HepG2 (cell line): ENCODE results near the gene JDP2. TPM values are rescaled to one million over a fixed set of nuclear protein-coding genes. Genes with fewer than 3 reads are reported as not detected.
"Not testable (repeated sequence)": the region's sequence is repeated elsewhere in the genome, so short reads cannot be mapped to it uniquely, and the experiment has no call there.

Source experiments
- ATAC-seq: fragments of 200-7000 bp; cut with Tn5 transposase; 3 replicates; pipeline ENCODE4 v1.9.1; 2020; ENCODE audit warnings: mild to moderate bottlenecking, moderate library complexity
- BruUV-seq: library from RNA; stranded (reverse); fragments of 400-500 nt; replicated peaks from 2 replicates; lab custom pipeline; 2021; lab: Mats Ljungman, UMichigan
- CTCF ChIA-PET: fragments of 300-600 bp; formaldehyde crosslinking; extraction: SDS; loops from one replicate; lab custom pipeline; 2021; ENCODE audit warnings: low total read pairs, inconsistent platforms, low intra/inter-chr PET ratio; lab: Yijun Ruan, JAX
- POLR2A ChIA-PET: fragments of 350-600 bp; sonication (Branson Sonifier 250); formaldehyde crosslinking; loops from one replicate; lab custom pipeline; 2020; ENCODE audit warnings: antibody characterized with exemption, inconsistent platforms; lab: Yijun Ruan, JAX
- DNase-seq: peaks from one replicate; pipeline ENCODE4 v3.0.0-alpha.2; 2015; ENCODE audit warnings: low spot score
- FAIRE-seq: peaks from 3 replicates; lab custom pipeline; 2011; peaks lifted over from hg19 to GRCh38; lab: Jason Lieb, UNC
- H2AFZ ChIP-seq: one replicate; pipeline ENCODE4 v1.6.1; 2011; ENCODE audit warnings: low read length, inconsistent platforms
- H3K27ac ChIP-seq: fragments of 300-600 bp; 3 replicates; pipeline ENCODE4 v1.8.0; 2011; ENCODE audit warnings: mixed run types, mild to moderate bottlenecking, mixed read lengths, low read length, inconsistent platforms; ENCODE audit not compliant: insufficient read depth; ENCODE audit errors: extremely low read length
- H3K27me3 ChIP-seq, 2 experiments: fragments of 200-600 bp in 1 of 2; 2 replicates in 1 of 2; 3 replicates in 1 of 2; pipeline versions ENCODE4 v1.6.0 to v1.8.0; 2011; ENCODE audit warnings: low read length in 2 of 2, mild to moderate bottlenecking in 2 of 2, moderate library complexity in 2 of 2, inconsistent platforms in 1 of 2; ENCODE audit not compliant: insufficient read depth in 2 of 2, control insufficient read depth in 1 of 2
- H3K36me3 ChIP-seq, 2 experiments: fragments of 200-600 bp in 1 of 2; replicated peaks in 1 of 2; 2 replicates in 1 of 2; 3 replicates in 1 of 2; pipeline versions ENCODE4 v1.5.1 to v1.8.0; 2011; ENCODE audit warnings: low read length in 2 of 2, inconsistent platforms in 1 of 2; ENCODE audit not compliant: insufficient read depth in 2 of 2, control insufficient read depth in 1 of 2
- H3K4me1 ChIP-seq: 2 replicates; pipeline ENCODE4 v1.5.1; 2012; ENCODE audit warnings: low read length, inconsistent platforms; ENCODE audit not compliant: insufficient read depth
- H3K4me2 ChIP-seq: 2 replicates; pipeline ENCODE4 v1.6.0; 2011; ENCODE audit warnings: low read depth, low read length, inconsistent platforms
- H3K4me3 ChIP-seq, 3 experiments: fragments of 200-600 bp in 1 of 3; sonication (generic), shearing (Covaris generic) in 1 of 3; replicated peaks in 1 of 3; 2 replicates each; pipeline ENCODE4 v1.5.1; 2011 to 2016; ENCODE audit warnings: low read length in 3 of 3, inconsistent platforms in 2 of 3, low read depth in 2 of 3, mild to moderate bottlenecking in 2 of 3, control low read depth in 1 of 3, mixed read lengths in 1 of 3; ENCODE audit not compliant: insufficient read depth in 1 of 3
- H3K79me2 ChIP-seq: one replicate; pipeline ENCODE4 v1.6.1; 2011; ENCODE audit warnings: low read length, inconsistent platforms; ENCODE audit not compliant: insufficient read depth
- H3K9ac ChIP-seq: 2 replicates; pipeline ENCODE4 v1.6.0; 2011; ENCODE audit warnings: mild to moderate bottlenecking, low read depth, low read length, inconsistent platforms; ENCODE audit not compliant: insufficient read depth
- H3K9me3 ChIP-seq: 2 replicates; pipeline ENCODE4 v1.5.1; 2012; ENCODE audit warnings: mild to moderate bottlenecking, low read length
- H4K20me1 ChIP-seq: 2 replicates; pipeline ENCODE4 v1.6.0; 2011; ENCODE audit warnings: inconsistent platforms, mild to moderate bottlenecking, low read length, moderate library complexity; ENCODE audit not compliant: insufficient read depth
- ARHGAP35 ChIP-seq: sonication (generic); formaldehyde crosslinking; IDR thresholded peaks from 2 replicates; pipeline ENCODE4 v1.9.0; 2022; ENCODE audit warnings: mild to moderate bottlenecking, inconsistent platforms, moderate library complexity, missing genetic modification reagents, borderline replicate concordance
- ARID5B ChIP-seq: IDR thresholded peaks from 2 replicates; pipeline ENCODE4 v1.4.0; 2020; ENCODE audit warnings: mild to moderate bottlenecking, missing genetic modification reagents
- ASH2L ChIP-seq: fragments of 300-600, 200-600 bp; sonication (generic); IDR thresholded peaks from 2 replicates; pipeline ENCODE4 v1.7.0; 2017; ENCODE audit warnings: low read depth, mild to moderate bottlenecking, moderate library complexity, mixed read lengths, low read length; ENCODE audit not compliant: insufficient read length
- GATAD2A ChIP-seq: IDR thresholded peaks from 2 replicates; pipeline ENCODE4 v1.6.1; 2016
- HDAC1 ChIP-seq: sonication (generic); formaldehyde crosslinking; IDR thresholded peaks from 2 replicates; pipeline ENCODE4 v1.5.1; 2020; ENCODE audit warnings: mild to moderate bottlenecking, missing genetic modification reagents
- HMG20A ChIP-seq: IDR thresholded peaks from 2 replicates; pipeline ENCODE4 v1.6.1; 2016; ENCODE audit warnings: borderline replicate concordance
- JUND ChIP-seq: sonication (generic); formaldehyde crosslinking; IDR thresholded peaks from 2 replicates; pipeline ENCODE4 v1.8.0; 2022; ENCODE audit warnings: mild to moderate bottlenecking, missing genetic modification reagents
- KLF13 ChIP-seq: sonication (generic); formaldehyde crosslinking; IDR thresholded peaks from 2 replicates; pipeline ENCODE4 v1.4.0; 2020; ENCODE audit warnings: mild to moderate bottlenecking, missing genetic modification reagents
- PAF1 ChIP-seq: IDR thresholded peaks from 2 replicates; pipeline ENCODE4 v1.6.1; 2016; ENCODE audit warnings: missing genetic modification reagents, missing compliant biosample characterization
- TEAD3 ChIP-seq: optimal IDR thresholded peaks from 2 replicates; pipeline ENCODE3; 2016; ENCODE audit warnings: borderline replicate concordance
- U2AF1 ChIP-seq: fragments of 200-400 bp; formaldehyde crosslinking; optimal IDR thresholded peaks from 2 replicates; pipeline ENCODE3; 2017; ENCODE audit warnings: mild to moderate bottlenecking, low read depth, low read length
- ZFY ChIP-seq: sonication (generic); formaldehyde crosslinking; IDR thresholded peaks from 2 replicates; pipeline ENCODE4 v1.4.0; 2020; ENCODE audit warnings: missing genetic modification reagents
- ZNF747 ChIP-seq: sonication (generic); formaldehyde crosslinking; IDR thresholded peaks from 2 replicates; pipeline ENCODE4 v1.8.1; 2023; ENCODE audit warnings: missing genetic modification reagents, mild to moderate bottlenecking, borderline replicate concordance
- WGBS: methylation state at CpG from one replicate; pipeline ENCODE4 v1.1.6; 2017; ENCODE audit warnings: low lambda C conversion rate; 5-methylcytosine and 5-hydroxymethylcytosine counted together
- in situ Hi-C: cut with HindIII; loops from 2 replicates; pipeline ENCODE4 v1.10.0; 2017; ENCODE audit warnings: low pct_unique_long_range_greater_than_20kb; ENCODE audit not compliant: extremely low pct_ligation_motif_present
- intact Hi-C: fragments of 100-400 bp; cut with micrococcal nuclease; formaldehyde crosslinking; loops from one replicate; pipeline ENCODE4 v1.10.0; 2022; ENCODE audit not compliant: unreplicated experiment
- polyA plus RNA-seq, 8 experiments: library from polyadenylated mRNA; depleted of rRNA in 3 of 8; stranded (reverse) in 7 of 8; unstranded in 1 of 8; fragments of >200 nt; fragmentation: Illumina TruSeq in 4 of 8; extraction: Trizol in 4 of 8; gene quantifications; 2 replicates each; pipeline versions ENCODE4 v1.2.1 to v1.2.3, GENCODE V29; 2011 to 2016; ENCODE audit warnings: low read depth in 4 of 8, missing spikeins in 1 of 8, mixed read lengths in 1 of 8; ENCODE audit not compliant: insufficient read depth in 1 of 8
- total RNA-seq, 5 experiments: library from RNA; depleted of rRNA; stranded (reverse); fragments of >200 nt; fragmentation: Illumina TruSeq; extraction: Trizol; gene quantifications; 2 replicates each; pipeline ENCODE4 v1.2.3, GENCODE V29; 2016; ENCODE audit warnings: low read depth in 1 of 5

The JDP2 gene
- total and polyA plus RNA-seq, 2 of the 13 experiments (the other 11 are each of a cell fraction or from before 2014, with no cell fraction given) = 8.0 to 8.9 TPM

GRCh38 chr14:75471059-75471458 lies 43.2 kb downstream of the JDP2 start (continued):
- no peak for TF ChIP-seq PAF1 (CRISPR knock-in tag)
- TF ChIP-seq, all 625 proteins: peak for 0

GRCh38 chr14:75474127-75474526 lies 46.3 kb downstream of the JDP2 start:
- FAIRE-seq, H3K9ac ChIP-seq, H3K27ac ChIP-seq, POLR2A ChIA-PET, H3K79me2 ChIP-seq, DNase-seq, H3K4me2 ChIP-seq, BruUV-seq, CTCF ChIA-PET, H3K4me3 ChIP-seq, intact Hi-C loops, in situ Hi-C loops, H3K9me3 ChIP-seq, H4K20me1 ChIP-seq, ATAC-seq, H2AFZ ChIP-seq, H3K27me3 ChIP-seq: not testable (repeated sequence)
- peaks cover 13% of the 10 kb centered on the region for H3K4me1 ChIP-seq
- WGBS = 76% methylated on average over 4 of the region's 6 CpGs
- peaks cover 14 to 32% of the 10 kb centered on the region in 2 experiments for H3K36me3 ChIP-seq

- Histone ChIP-seq H3K79me2 (no peaks in the 10 kb centered on the region), H3K27me3 (0 out of 5 replicates have a peak, but pooled peaks cover 0 to 2% of the 10 kb centered on the region in 2 experiments), H3K4me3 (no peak overlapping the region), H3K36me3 (peaks cover 5 to 11% of the 10 kb centered on the region in 2 experiments), H3K9me3 (no peaks in the 10 kb centered on the region), H3K4me1 (peaks cover 26% of the 10 kb centered on the region), H3K4me2 (no peak overlapping the region), H4K20me1 (no peaks in the 10 kb centered on the region), H3K27ac (no peak overlapping the region), H2AFZ (no peak overlapping the region), H3K9ac (no peak overlapping the region)
- ATAC-seq (peak; percentile 92), DNase-seq (peak; percentile 78), FAIRE-seq (no peak)
- intact Hi-C loops (no loop called here), in situ Hi-C loops (no loop called here)
- BruUV-seq = no TSS peak
- ChIA-PET CTCF (no interaction called here), POLR2A (no interaction called here)
- WGBS = 41% methylated on average over 4 of the region's 11 CpGs
- peak; percentile 58; the same call in 1 of the 2 replicates for TF ChIP-seq GATAD2A (CRISPR knock-in tag)
- TF ChIP-seq HMG20A (CRISPR knock-in tag) = peak; percentile 43; the same call in 1 of the 2 replicates
- no peak for TF ChIP-seq U2AF1
- no peak for TF ChIP-seq HDAC1 (CRISPR knock-in tag)
- TF ChIP-seq TEAD3 (CRISPR knock-in tag) = peak; percentile 85
- no peak for TF ChIP-seq JUND (CRISPR knock-in tag)
- TF ChIP-seq KLF13 (CRISPR knock-in tag) = no peak
- no peak for TF ChIP-seq ZNF747 (CRISPR knock-in tag)
- TF ChIP-seq ARHGAP35 = no peak
- TF ChIP-seq ZFY (CRISPR knock-in tag) = peak; percentile 58; the same call in 1 of the 2 replicates
- TF ChIP-seq ARID5B (CRISPR knock-in tag) = peak; percentile 63
- TF ChIP-seq ASH2L = no peak
Measured at GRCh38 chr14:75476274-75476995, 48.6 kb downstream of the JDP2 start.
